Mesenchymal stem cell (in vitro differentiated cells and primary cell): Measurements from ENCODE around the gene ECHS1.
A peak's percentile ranks its signal among the peaks of the same experiment; 100 is the strongest.

Source experiments
- DNase-seq: peaks from one replicate; pipeline ENCODE4 v3.0.0-alpha.2; 2013
- H2AFZ ChIP-seq: one replicate; pipeline ENCODE4 v1.6.1; 2013; ENCODE audit warnings: low read depth, mild to moderate bottlenecking, control low read depth, inconsistent platforms, low read length, moderate library complexity
- H2AK5ac ChIP-seq: 2 replicates; pipeline ENCODE4 v1.6.1; 2013; ENCODE audit warnings: low read length, moderate library complexity, mild to moderate bottlenecking, inconsistent platforms; ENCODE audit not compliant: severe bottlenecking
- H2BK120ac ChIP-seq: one replicate; pipeline ENCODE4 v1.6.1; 2013; ENCODE audit warnings: low read depth, mild to moderate bottlenecking, inconsistent platforms, low read length, moderate library complexity
- H2BK12ac ChIP-seq, 2 experiments: one replicate each; pipeline ENCODE4 v1.6.1; 2013; ENCODE audit warnings: inconsistent platforms in 2 of 2, low read length in 2 of 2, mild to moderate bottlenecking in 2 of 2, moderate library complexity in 2 of 2, control low read depth in 1 of 2
- H2BK15ac ChIP-seq: one replicate; pipeline ENCODE4 v1.6.1; 2013; ENCODE audit warnings: mild to moderate bottlenecking, low read depth, inconsistent platforms; ENCODE audit not compliant: poor library complexity, severe bottlenecking
- H2BK5ac ChIP-seq: 2 replicates; pipeline ENCODE4 v1.6.1; 2013; ENCODE audit warnings: low read depth, mild to moderate bottlenecking, low read length, control low read depth, inconsistent platforms; ENCODE audit not compliant: poor library complexity, severe bottlenecking
- H3K14ac ChIP-seq, 2 experiments: one replicate each; pipeline ENCODE4 v1.6.1; 2013; ENCODE audit warnings: inconsistent platforms in 2 of 2, low read length in 2 of 2, control low read depth in 1 of 2, mild to moderate bottlenecking in 1 of 2, moderate library complexity in 1 of 2
- H3K18ac ChIP-seq, 2 experiments: one replicate each; pipeline ENCODE4 v1.6.1; 2013; ENCODE audit warnings: inconsistent platforms in 2 of 2, low read length in 2 of 2, control low read depth in 1 of 2, low read depth in 1 of 2, mild to moderate bottlenecking in 1 of 2
- H3K23ac ChIP-seq, 2 experiments: one replicate each; pipeline ENCODE4 v1.6.1; 2013; ENCODE audit warnings: inconsistent platforms in 2 of 2, low read length in 2 of 2, mild to moderate bottlenecking in 2 of 2, moderate library complexity in 2 of 2, control low read depth in 1 of 2
- H3K27ac ChIP-seq: 2 replicates; pipeline ENCODE4 v1.5.1; 2013; ENCODE audit warnings: mild to moderate bottlenecking, moderate library complexity, low read length, control low read depth, inconsistent platforms; ENCODE audit not compliant: poor library complexity, severe bottlenecking
- H3K27me3 ChIP-seq, 2 experiments: 2 replicates each; pipeline versions ENCODE4 v1.6.1 to v1.7.0; 2013; ENCODE audit warnings: low read length in 2 of 2, mild to moderate bottlenecking in 2 of 2, moderate library complexity in 2 of 2, control low read depth in 1 of 2, inconsistent platforms in 1 of 2; ENCODE audit not compliant: control insufficient read depth in 1 of 2, insufficient read depth in 1 of 2
- H3K36me3 ChIP-seq, 2 experiments: 2 replicates each; pipeline versions ENCODE4 v1.6.1 to v1.7.0; 2013; ENCODE audit warnings: low read length in 2 of 2, control low read depth in 1 of 2, inconsistent platforms in 1 of 2, low read depth in 1 of 2, mild to moderate bottlenecking in 1 of 2; ENCODE audit not compliant: insufficient read depth in 2 of 2, control insufficient read depth in 1 of 2
- H3K4ac ChIP-seq, 2 experiments: one replicate each; pipeline ENCODE4 v1.6.1; 2013; ENCODE audit warnings: inconsistent platforms in 2 of 2, low read length in 2 of 2, mild to moderate bottlenecking in 2 of 2, moderate library complexity in 2 of 2, control low read depth in 1 of 2, low read depth in 1 of 2
- H3K4me1 ChIP-seq: 2 replicates; pipeline ENCODE4 v1.6.1; 2013; ENCODE audit warnings: low read depth, low read length, control low read depth; ENCODE audit not compliant: control insufficient read depth, insufficient read depth
- H3K4me2 ChIP-seq: 2 replicates; pipeline ENCODE4 v1.6.1; 2013; ENCODE audit warnings: low read length, mild to moderate bottlenecking, inconsistent platforms; ENCODE audit not compliant: poor library complexity, severe bottlenecking
- H3K4me3 ChIP-seq, 2 experiments: 2 replicates each; pipeline versions ENCODE4 v1.5.1 to v1.7.0; 2013; ENCODE audit warnings: low read length in 2 of 2, mild to moderate bottlenecking in 2 of 2, control low read depth in 1 of 2, low read depth in 1 of 2; ENCODE audit not compliant: insufficient read depth in 1 of 2
- H3K79me1 ChIP-seq: replicated peaks from 2 replicates; pipeline ENCODE4 v1.6.1; 2013; ENCODE audit warnings: mild to moderate bottlenecking, control low read depth, low read length, inconsistent platforms; ENCODE audit not compliant: poor library complexity, severe bottlenecking
- H3K9ac ChIP-seq: 2 replicates; pipeline ENCODE4 v1.7.0; 2013; ENCODE audit warnings: mild to moderate bottlenecking, low read length, moderate library complexity
- H3K9me3 ChIP-seq: 2 replicates; pipeline ENCODE4 v1.7.0; 2013; ENCODE audit warnings: mild to moderate bottlenecking, low read length; ENCODE audit not compliant: control insufficient read depth
- H4K8ac ChIP-seq: one replicate; pipeline ENCODE4 v1.6.1; 2013; ENCODE audit warnings: inconsistent platforms, mild to moderate bottlenecking, low read length, moderate library complexity
- H4K91ac ChIP-seq: one replicate; pipeline ENCODE4 v1.6.1; 2013; ENCODE audit warnings: mild to moderate bottlenecking, low read length, inconsistent platforms
- WGBS: methylation state at CpG from one replicate; pipeline ENCODE4 v1.1.7; 2013; ENCODE audit warnings: mixed read lengths; 5-methylcytosine and 5-hydroxymethylcytosine counted together

The ECHS1 gene

GRCh38 chr10:133401981-133402725 lies 29.0 kb upstream of the ECHS1 start:
- Histone ChIP-seq H4K8ac (no peak overlapping the region), H3K4ac (no peak overlapping the region), H3K79me1 (peaks cover 38% of the 10 kb centered on the region), H2BK5ac (no peak overlapping the region), H3K27ac (no peak overlapping the region), H3K18ac (no peak overlapping the region), H3K14ac (no peak overlapping the region), H2BK15ac (no peak overlapping the region), H3K9me3 (no peaks in the 10 kb centered on the region), H3K9ac (no peak overlapping the region), H3K4me3 (no peak overlapping the region), H3K36me3 (peaks cover 54 to 83% of the 10 kb centered on the region in 2 experiments), H3K27me3 (no peaks in the 10 kb centered on the region), H3K4me2 (no peak overlapping the region), H2AK5ac (no peak overlapping the region), H3K23ac (no peak overlapping the region), H3K4me1 (peaks cover 16% of the 10 kb centered on the region), H2BK12ac (no peak overlapping the region), H4K91ac (no peak overlapping the region), H2BK120ac (no peak overlapping the region), H2AFZ (no peak overlapping the region)
- DNase-seq, result no peak
- over 99% methylated on average over 15 of the region's 21 CpGs for WGBS

GRCh38 chr10:133401500-133401899 lies 28.3 kb upstream of the ECHS1 start:
- Histone ChIP-seq H4K91ac (no peak overlapping the region), H3K9me3 (no peaks in the 10 kb centered on the region), H2BK12ac (no peak overlapping the region), H3K79me1 (peaks cover 38% of the 10 kb centered on the region), H3K36me3 (peaks cover 60 to 81% of the 10 kb centered on the region in 2 experiments), H3K27ac (no peak overlapping the region), H2BK15ac (no peak overlapping the region), H3K4me3 (no peak overlapping the region), H3K27me3 (no peaks in the 10 kb centered on the region), H4K8ac (no peak overlapping the region), H2BK5ac (no peak overlapping the region), H3K4ac (no peak overlapping the region), H2AFZ (no peak overlapping the region), H3K14ac (no peak overlapping the region), H3K4me2 (no peak overlapping the region), H3K23ac (no peak overlapping the region), H3K18ac (no peak overlapping the region), H3K9ac (no peak overlapping the region), H2BK120ac (no peak overlapping the region), H2AK5ac (no peak overlapping the region), H3K4me1 (peaks cover 16% of the 10 kb centered on the region)
- no peak for DNase-seq
- WGBS, result 95% methylated on average over 10 of the region's 12 CpGs

- no peak overlapping the region for H3K27ac ChIP-seq
- H3K4me1 ChIP-seq, result peaks cover 18% of the 10 kb centered on the region
- no peak overlapping the region for H3K23ac ChIP-seq
- H2BK12ac ChIP-seq, result no peak overlapping the region
- H2AFZ ChIP-seq, result no peak overlapping the region
- H3K18ac ChIP-seq, result no peak overlapping the region
- no peaks in the 10 kb centered on the region for H3K27me3 ChIP-seq
- H4K91ac ChIP-seq, result no peak overlapping the region
- H3K4me2 ChIP-seq, result no peak overlapping the region
- no peak overlapping the region for H4K8ac ChIP-seq
- H3K9ac ChIP-seq, result no peak overlapping the region
- no peak overlapping the region for H2BK5ac ChIP-seq
- H2BK120ac ChIP-seq, result no peak overlapping the region
- no peak overlapping the region for H3K4me3 ChIP-seq
- peaks cover 42% of the 10 kb centered on the region for H3K79me1 ChIP-seq
- 94% methylated on average over 9 of the region's 10 CpGs for WGBS
- no peak overlapping the region for H3K4ac ChIP-seq
- peak; percentile 25 for DNase-seq
- H3K36me3 ChIP-seq, result peaks cover 63 to 85% of the 10 kb centered on the region in 2 experiments
- no peak overlapping the region for H2BK15ac ChIP-seq
- H2AK5ac ChIP-seq, result no peak overlapping the region
- H3K14ac ChIP-seq, result no peak overlapping the region
- no peaks in the 10 kb centered on the region for H3K9me3 ChIP-seq
Measured at GRCh38 chr10:133400624-133401424, 27.7 kb upstream of the ECHS1 start.

- DNase-seq, result no peak
- Histone ChIP-seq H3K36me3 (peaks cover 63 to 70% of the 10 kb centered on the region in 2 experiments), H4K91ac (no peak overlapping the region), H3K27ac (no peak overlapping the region), H4K8ac (no peak overlapping the region), H3K4me3 (no peak overlapping the region), H3K79me1 (peaks cover 46% of the 10 kb centered on the region), H2BK15ac (no peak overlapping the region), H2AK5ac (no peak overlapping the region), H2BK12ac (no peak overlapping the region), H3K18ac (no peak overlapping the region), H3K9me3 (no peaks in the 10 kb centered on the region), H2BK5ac (no peak overlapping the region), H3K4ac (no peak overlapping the region), H3K9ac (no peak overlapping the region), H3K14ac (no peak overlapping the region), H3K23ac (no peak overlapping the region), H2BK120ac (no peak overlapping the region), H3K4me1 (peaks cover 23% of the 10 kb centered on the region), H3K4me2 (no peak overlapping the region), H2AFZ (no peak overlapping the region), H3K27me3 (no peaks in the 10 kb centered on the region)
- WGBS, result 96% methylated on average over 19 of the region's 19 CpGs
Measured at GRCh38 chr10:133399123-133399601, 26.0 kb upstream of the ECHS1 start.
